Measurements from ENCODE around the gene REG4.

GRCh38 chr1:119838236-119838635 lies 27.0 kb upstream of the REG4 start:
- TF ChIP-seq EZH2 (IDR thresholded peaks at IDR 0.05; ENCODE audit: borderline replicate concordance, low read depth, low read length, severe bottlenecking) (no peak), POLR2A (IDR thresholded peaks at IDR 0.05; ENCODE audit: low read depth, low read length) (no peak), CTCF (IDR thresholded peaks at IDR 0.05; ENCODE audit: extremely low read depth in 1 of 2, insufficient read depth in 1 of 2, low read depth in 1 of 2, low read length in 2 of 2) (no peak)
